22Rv1 (cell line): Measurements from ENCODE around the gene SUFU.

Experiments
- ZFX ChIP-seq: fragments of 450-650 bp; IDR thresholded peaks from 2 replicates; pipeline ENCODE4 v1.6.1; 2017; ENCODE audit warnings: antibody characterized with exemption, borderline replicate concordance
- TF ChIP-seq, protein P1 (sequence below): fragments of 450-650 bp; IDR thresholded peaks from 2 replicates; pipeline ENCODE4 v1.5.1; 2017; ENCODE audit warnings: mild to moderate bottlenecking

DNA sequence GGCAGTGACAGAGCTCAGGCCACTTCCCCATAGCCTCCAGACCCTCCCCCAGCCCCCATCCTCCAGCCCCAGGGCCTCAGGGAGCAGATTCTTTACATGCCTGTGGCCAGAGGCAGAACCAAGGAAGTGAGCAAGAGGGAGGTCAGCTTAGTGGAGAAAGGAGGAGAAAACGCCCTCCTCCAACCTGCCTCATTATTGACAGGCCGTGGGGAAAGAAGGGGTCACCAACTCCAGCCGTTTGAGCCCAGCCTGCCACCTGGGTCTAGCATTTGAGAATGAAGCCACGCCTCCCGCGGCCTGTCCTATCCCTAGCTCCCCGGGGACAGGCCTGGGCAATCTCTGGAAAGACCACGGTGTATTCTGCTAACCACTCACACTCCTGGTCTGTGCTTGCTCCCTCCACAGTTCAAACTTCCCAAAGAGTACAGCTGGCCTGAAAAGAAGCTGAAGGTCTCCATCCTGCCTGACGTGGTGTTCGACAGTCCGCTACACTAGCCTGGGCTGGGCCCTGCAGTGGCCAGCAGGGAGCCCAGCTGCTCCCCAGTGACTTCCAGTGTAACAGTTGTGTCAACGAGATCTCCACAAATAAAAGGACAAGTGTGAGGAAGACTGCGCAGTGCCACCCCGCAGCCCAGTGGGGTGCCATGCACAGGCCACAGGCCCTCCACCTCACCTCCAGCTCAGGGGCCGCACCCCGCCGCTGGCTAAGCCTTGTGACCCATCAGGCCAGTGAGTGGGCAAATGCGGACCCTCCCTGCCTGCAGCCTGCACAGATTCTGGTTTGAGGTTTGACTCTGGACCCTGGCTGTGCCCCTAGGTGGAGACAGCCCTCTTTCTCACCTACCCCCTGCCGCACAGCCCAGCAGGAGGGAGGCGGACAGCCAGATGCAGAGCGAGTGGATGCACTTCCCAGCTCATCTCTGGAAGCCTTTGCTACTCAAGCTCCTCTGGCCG is 126.2 kb downstream of the SUFU start:
- TF ChIP-seq, protein P1, sequence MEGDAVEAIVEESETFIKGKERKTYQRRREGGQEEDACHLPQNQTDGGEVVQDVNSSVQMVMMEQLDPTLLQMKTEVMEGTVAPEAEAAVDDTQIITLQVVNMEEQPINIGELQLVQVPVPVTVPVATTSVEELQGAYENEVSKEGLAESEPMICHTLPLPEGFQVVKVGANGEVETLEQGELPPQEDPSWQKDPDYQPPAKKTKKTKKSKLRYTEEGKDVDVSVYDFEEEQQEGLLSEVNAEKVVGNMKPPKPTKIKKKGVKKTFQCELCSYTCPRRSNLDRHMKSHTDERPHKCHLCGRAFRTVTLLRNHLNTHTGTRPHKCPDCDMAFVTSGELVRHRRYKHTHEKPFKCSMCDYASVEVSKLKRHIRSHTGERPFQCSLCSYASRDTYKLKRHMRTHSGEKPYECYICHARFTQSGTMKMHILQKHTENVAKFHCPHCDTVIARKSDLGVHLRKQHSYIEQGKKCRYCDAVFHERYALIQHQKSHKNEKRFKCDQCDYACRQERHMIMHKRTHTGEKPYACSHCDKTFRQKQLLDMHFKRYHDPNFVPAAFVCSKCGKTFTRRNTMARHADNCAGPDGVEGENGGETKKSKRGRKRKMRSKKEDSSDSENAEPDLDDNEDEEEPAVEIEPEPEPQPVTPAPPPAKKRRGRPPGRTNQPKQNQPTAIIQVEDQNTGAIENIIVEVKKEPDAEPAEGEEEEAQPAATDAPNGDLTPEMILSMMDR: no peak
- no peak for TF ChIP-seq ZFX
